K562 (cell line): Measurements from ENCODE around the gene SCMH1. TPM values are rescaled to one million over a fixed set of nuclear protein-coding genes. Genes with fewer than 3 reads are reported as not detected.
A peak's percentile ranks its signal among the peaks of the same experiment; 100 is the strongest.

Experiments used
- CHD2 ChIP-seq: IDR thresholded peaks from 2 replicates; pipeline ENCODE4 v1.6.1; 2011; ENCODE audit warnings: low read depth, low read length
- FOXA1 ChIP-seq: fragments of 450-650 bp; IDR thresholded peaks from 2 replicates; pipeline ENCODE4 v1.6.1; 2016; ENCODE audit warnings: mild to moderate bottlenecking, borderline replicate concordance
- HDAC8 ChIP-seq: fragments of 450-650 bp; IDR thresholded peaks from 2 replicates; pipeline ENCODE4 v1.6.1; 2016; ENCODE audit warnings: mild to moderate bottlenecking, missing genetic modification characterization, moderate library complexity, missing compliant biosample characterization
- LCOR ChIP-seq: sonication (generic); formaldehyde crosslinking; IDR thresholded peaks from 2 replicates; pipeline ENCODE4 v1.8.0; 2022; ENCODE audit warnings: mild to moderate bottlenecking, missing genetic modification reagents
- NCOR1 ChIP-seq: fragments of 450-650 bp; IDR thresholded peaks from 2 replicates; pipeline ENCODE4 v1.6.1; 2016; ENCODE audit warnings: mild to moderate bottlenecking, moderate library complexity
- PRMT5 ChIP-seq: sonication (generic); formaldehyde crosslinking; IDR thresholded peaks from 2 replicates; pipeline ENCODE4 v1.5.0; 2020; ENCODE audit warnings: missing genetic modification reagents
- RHOXF2B ChIP-seq: fragments of 250-450 bp; sonication (Bioruptor Pico); conservative IDR thresholded peaks from 2 replicates; pipeline ENCODE4 v1.5.1; 2021
- SAP30 ChIP-seq: fragments of 200-600 bp; sonication (generic); IDR thresholded peaks from 2 replicates; pipeline ENCODE4 v1.6.1; 2012; ENCODE audit warnings: borderline replicate concordance, low read depth, mild to moderate bottlenecking, moderate library complexity, low read length, control low read depth, inconsistent platforms; ENCODE audit not compliant: insufficient read depth, poor library complexity, severe bottlenecking
- SMARCB1 ChIP-seq: IDR thresholded peaks from 2 replicates; pipeline ENCODE4 v1.6.1; 2011; ENCODE audit warnings: improper control_type of control experiment, low read depth; ENCODE audit not compliant: insufficient read length
- SRF ChIP-seq, 2 experiments: fragments of 250-450, 450-650 bp in 1 of 2; sonication (Bioruptor Pico) in 1 of 2; sonication (generic) in 1 of 2; formaldehyde crosslinking; IDR thresholded peaks; 2 replicates each; pipeline versions ENCODE4 v1.5.0 to v1.5.1; 2020 to 2022; ENCODE audit warnings: mild to moderate bottlenecking in 1 of 2, missing genetic modification reagents in 1 of 2
- TAF1 ChIP-seq: IDR thresholded peaks from 2 replicates; pipeline ENCODE4 v1.6.1; 2011; ENCODE audit warnings: mild to moderate bottlenecking, low read length, moderate library complexity; ENCODE audit not compliant: insufficient read depth, control insufficient read depth, severe bottlenecking; ENCODE audit errors: extremely low read depth
- ZFP1 ChIP-seq: fragments of 450-650 bp; formaldehyde crosslinking; IDR thresholded peaks from 2 replicates; pipeline ENCODE4 v1.4.0; 2020; ENCODE audit warnings: mild to moderate bottlenecking, mixed read lengths
- ZNF24 ChIP-seq: fragments of 450-650 bp; IDR thresholded peaks from 2 replicates; pipeline ENCODE4 v1.6.1; 2016
- polyA plus RNA-seq, 8 experiments: library from polyadenylated mRNA; depleted of rRNA in 4 of 8; stranded (reverse) in 5 of 8; unstranded in 3 of 8; fragments of >200 nt; fragmentation: Nextera tagmentation in 2 of 8; fragmentation: Illumina TruSeq in 1 of 8; extraction: Ambion mirVana in 2 of 8; extraction: Trizol in 1 of 8; gene quantifications; 2 replicates each; pipeline versions ENCODE4 v1.2.1 to v1.2.3, GENCODE V29; 2011 to 2014; ENCODE audit warnings: inconsistent platforms in 1 of 8, missing spikeins in 1 of 8
- total RNA-seq, 7 experiments: library from RNA; depleted of rRNA in 6 of 7; stranded (reverse); fragments of >200 nt in 6 of 7; fragmentation: Illumina TruSeq in 2 of 7; extraction: Trizol in 2 of 7; gene quantifications; 2 replicates each; pipeline versions ENCODE4 v1.2.1 to v1.2.3, GENCODE V29; 2011 to 2021; ENCODE audit warnings: low replicate concordance in 1 of 7
- TF ChIP-seq, protein P1 (sequence below): IDR thresholded peaks from 3 replicates; pipeline ENCODE4 v1.6.1; 2011; ENCODE audit warnings: borderline replicate concordance, mild to moderate bottlenecking, moderate library complexity; ENCODE audit not compliant: insufficient read length; ENCODE audit errors: extremely low read depth
- TF ChIP-seq, protein P2 (sequence below): sonication (generic); formaldehyde crosslinking; IDR thresholded peaks from 2 replicates; pipeline ENCODE4 v1.8.1; 2022; ENCODE audit warnings: missing genetic modification reagents
- TF ChIP-seq, protein P3 (sequence below), 2 experiments: fragments of 250-450 bp in 1 of 2; fragments of 450-650 bp in 1 of 2; sonication (Bioruptor Pico) in 1 of 2; IDR thresholded peaks; 2 replicates each; pipeline versions ENCODE4 v1.6.1 to v1.8.0; 2016 to 2021; ENCODE audit warnings: mild to moderate bottlenecking in 2 of 2, moderate library complexity in 2 of 2, missing compliant biosample characterization in 1 of 2, missing genetic modification characterization in 1 of 2
- TF ChIP-seq, protein P4 (sequence below): fragments of 450-650 bp; formaldehyde crosslinking; IDR thresholded peaks from 2 replicates; pipeline ENCODE4 v1.4.0; 2020; ENCODE audit warnings: mild to moderate bottlenecking, mixed read lengths
- TF ChIP-seq, protein P5 (sequence below): fragments of 250-450 bp; sonication (Bioruptor Pico); IDR thresholded peaks from 2 replicates; pipeline ENCODE4 v1.4.0; 2020; ENCODE audit warnings: mild to moderate bottlenecking, moderate library complexity

SCMH1 gene
- total and polyA plus RNA-seq, 9 of the 15 experiments (the other 6 are each of a cell fraction or from before 2014, with no cell fraction given): 8.5 to 37.0 (median 26.8) TPM

DNA sequence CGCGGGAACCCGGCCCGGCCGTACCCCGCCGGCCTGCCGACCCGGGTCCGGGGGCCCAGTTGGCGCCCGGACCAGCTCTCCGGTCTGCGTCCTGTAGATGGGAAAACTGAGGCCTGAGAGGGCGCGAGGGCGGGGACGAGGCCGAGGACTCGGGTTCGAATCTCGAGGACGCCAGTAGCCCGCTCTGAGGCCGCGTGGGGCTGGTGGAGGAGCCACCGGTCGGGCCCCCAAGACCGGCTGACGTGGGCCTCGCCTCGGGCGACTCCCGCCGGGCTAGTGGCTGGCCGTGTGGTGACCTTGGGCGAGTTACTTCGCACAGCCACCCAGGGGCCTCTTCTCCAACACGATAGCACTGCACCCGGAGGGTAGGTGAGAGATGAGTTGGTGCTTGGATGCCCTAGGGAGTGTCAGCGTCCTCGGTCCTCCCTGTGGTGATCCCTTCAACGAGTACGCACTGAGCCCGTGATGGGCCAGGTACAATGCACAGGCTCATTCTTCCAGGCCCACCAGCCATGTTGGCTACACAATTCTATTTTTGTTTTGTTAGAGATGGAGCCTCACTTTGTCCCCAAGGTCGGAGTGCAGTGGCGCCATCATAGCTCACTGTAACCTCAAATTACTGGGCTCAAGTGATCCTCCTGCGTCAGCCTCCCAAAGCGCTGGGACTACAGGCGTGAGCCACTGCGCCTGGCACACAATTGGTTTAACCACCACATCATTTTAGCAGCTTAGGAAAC lies 404 bp upstream of the SCMH1 start (continued):
- TF ChIP-seq SMARCB1 (no peak), TAF1 (peak; percentile 16), NCOR1 (no peak), LCOR (CRISPR knock-in tag) (no peak), ZNF24 (0 out of 2 replicates have a peak, but pooled peaks have one; percentile 8), HDAC8 (tag) (no peak), FOXA1 (no peak), PRMT5 (CRISPR knock-in tag) (peak; percentile 4; the same call in 1 of the 2 replicates), ZFP1 (CRISPR knock-in tag) (no peak), RHOXF2B (CRISPR knock-in tag) (no peak), SAP30 (no peak), CHD2 (no peak), SRF (CRISPR knock-in tag; IDR thresholded peaks at IDR 0.05) (0 out of 4 replicates have a peak, but pooled peaks of 1 of the 2 experiments have one; percentile 39)
- TF ChIP-seq, protein P1, sequence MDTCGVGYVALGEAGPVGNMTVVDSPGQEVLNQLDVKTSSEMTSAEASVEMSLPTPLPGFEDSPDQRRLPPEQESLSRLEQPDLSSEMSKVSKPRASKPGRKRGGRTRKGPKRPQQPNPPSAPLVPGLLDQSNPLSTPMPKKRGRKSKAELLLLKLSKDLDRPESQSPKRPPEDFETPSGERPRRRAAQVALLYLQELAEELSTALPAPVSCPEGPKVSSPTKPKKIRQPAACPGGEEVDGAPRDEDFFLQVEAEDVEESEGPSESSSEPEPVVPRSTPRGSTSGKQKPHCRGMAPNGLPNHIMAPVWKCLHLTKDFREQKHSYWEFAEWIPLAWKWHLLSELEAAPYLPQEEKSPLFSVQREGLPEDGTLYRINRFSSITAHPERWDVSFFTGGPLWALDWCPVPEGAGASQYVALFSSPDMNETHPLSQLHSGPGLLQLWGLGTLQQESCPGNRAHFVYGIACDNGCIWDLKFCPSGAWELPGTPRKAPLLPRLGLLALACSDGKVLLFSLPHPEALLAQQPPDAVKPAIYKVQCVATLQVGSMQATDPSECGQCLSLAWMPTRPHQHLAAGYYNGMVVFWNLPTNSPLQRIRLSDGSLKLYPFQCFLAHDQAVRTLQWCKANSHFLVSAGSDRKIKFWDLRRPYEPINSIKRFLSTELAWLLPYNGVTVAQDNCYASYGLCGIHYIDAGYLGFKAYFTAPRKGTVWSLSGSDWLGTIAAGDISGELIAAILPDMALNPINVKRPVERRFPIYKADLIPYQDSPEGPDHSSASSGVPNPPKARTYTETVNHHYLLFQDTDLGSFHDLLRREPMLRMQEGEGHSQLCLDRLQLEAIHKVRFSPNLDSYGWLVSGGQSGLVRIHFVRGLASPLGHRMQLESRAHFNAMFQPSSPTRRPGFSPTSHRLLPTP: peak; percentile 84
- TF ChIP-seq, protein P2, sequence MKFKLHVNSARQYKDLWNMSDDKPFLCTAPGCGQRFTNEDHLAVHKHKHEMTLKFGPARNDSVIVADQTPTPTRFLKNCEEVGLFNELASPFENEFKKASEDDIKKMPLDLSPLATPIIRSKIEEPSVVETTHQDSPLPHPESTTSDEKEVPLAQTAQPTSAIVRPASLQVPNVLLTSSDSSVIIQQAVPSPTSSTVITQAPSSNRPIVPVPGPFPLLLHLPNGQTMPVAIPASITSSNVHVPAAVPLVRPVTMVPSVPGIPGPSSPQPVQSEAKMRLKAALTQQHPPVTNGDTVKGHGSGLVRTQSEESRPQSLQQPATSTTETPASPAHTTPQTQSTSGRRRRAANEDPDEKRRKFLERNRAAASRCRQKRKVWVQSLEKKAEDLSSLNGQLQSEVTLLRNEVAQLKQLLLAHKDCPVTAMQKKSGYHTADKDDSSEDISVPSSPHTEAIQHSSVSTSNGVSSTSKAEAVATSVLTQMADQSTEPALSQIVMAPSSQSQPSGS (CRISPR knock-in tag): no peak
- TF ChIP-seq, protein P3, sequence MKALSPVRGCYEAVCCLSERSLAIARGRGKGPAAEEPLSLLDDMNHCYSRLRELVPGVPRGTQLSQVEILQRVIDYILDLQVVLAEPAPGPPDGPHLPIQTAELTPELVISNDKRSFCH (CRISPR knock-in tag; IDR thresholded peaks at IDR 0.05): no peak
- TF ChIP-seq, protein P3 (tag; IDR thresholded peaks at IDR 0.05): peak; percentile 82; the same call in 1 of the 2 replicates
- TF ChIP-seq, protein P4, sequence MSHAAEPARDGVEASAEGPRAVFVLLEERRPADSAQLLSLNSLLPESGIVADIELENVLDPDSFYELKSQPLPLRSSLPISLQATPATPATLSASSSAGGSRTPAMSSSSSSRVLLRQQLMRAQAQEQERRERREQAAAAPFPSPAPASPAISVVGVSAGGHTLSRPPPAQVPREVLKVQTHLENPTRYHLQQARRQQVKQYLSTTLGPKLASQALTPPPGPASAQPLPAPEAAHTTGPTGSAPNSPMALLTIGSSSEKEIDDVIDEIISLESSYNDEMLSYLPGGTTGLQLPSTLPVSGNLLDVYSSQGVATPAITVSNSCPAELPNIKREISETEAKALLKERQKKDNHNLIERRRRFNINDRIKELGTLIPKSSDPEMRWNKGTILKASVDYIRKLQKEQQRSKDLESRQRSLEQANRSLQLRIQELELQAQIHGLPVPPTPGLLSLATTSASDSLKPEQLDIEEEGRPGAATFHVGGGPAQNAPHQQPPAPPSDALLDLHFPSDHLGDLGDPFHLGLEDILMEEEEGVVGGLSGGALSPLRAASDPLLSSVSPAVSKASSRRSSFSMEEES: no peak
- TF ChIP-seq, protein P5, sequence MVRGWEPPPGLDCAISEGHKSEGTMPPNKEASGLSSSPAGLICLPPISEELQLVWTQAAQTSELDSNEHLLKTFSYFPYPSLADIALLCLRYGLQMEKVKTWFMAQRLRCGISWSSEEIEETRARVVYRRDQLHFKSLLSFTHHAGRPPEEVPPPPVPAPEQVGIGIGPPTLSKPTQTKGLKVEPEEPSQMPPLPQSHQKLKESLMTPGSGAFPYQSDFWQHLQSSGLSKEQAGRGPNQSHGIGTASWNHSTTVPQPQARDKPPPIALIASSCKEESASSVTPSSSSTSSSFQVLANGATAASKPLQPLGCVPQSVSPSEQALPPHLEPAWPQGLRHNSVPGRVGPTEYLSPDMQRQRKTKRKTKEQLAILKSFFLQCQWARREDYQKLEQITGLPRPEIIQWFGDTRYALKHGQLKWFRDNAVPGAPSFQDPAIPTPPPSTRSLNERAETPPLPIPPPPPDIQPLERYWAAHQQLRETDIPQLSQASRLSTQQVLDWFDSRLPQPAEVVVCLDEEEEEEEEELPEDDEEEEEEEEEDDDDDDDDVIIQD (CRISPR knock-in tag): no peak
